OCI-LY7 (cell line): Measurements from ENCODE around the gene APBB2. TPM values are rescaled to one million over a fixed set of nuclear protein-coding genes. Genes with fewer than 3 reads are reported as not detected.
"Not testable (repeated sequence)": the region's sequence is repeated elsewhere in the genome, so short reads cannot be mapped to it uniquely, and the experiment has no call there.

Source experiments
- BruUV-seq: library from RNA; stranded (reverse); fragments of 400-500 nt; replicated peaks from 2 replicates; lab custom pipeline; 2021; lab: Mats Ljungman, UMichigan
- CTCF ChIA-PET: fragments of 300-600 bp; sonication (Branson Sonifier 250); formaldehyde crosslinking; loops from one replicate; lab custom pipeline; 2022; ENCODE audit warnings: antibody characterized with exemption; ENCODE audit not compliant: unreplicated experiment; lab: Charles Lee
- POLR2A ChIA-PET: fragments of 300-600 bp; sonication (Branson Sonifier 250); formaldehyde crosslinking; loops from one replicate; lab custom pipeline; 2022; ENCODE audit warnings: antibody characterized with exemption; lab: Charles Lee
- DNase-seq: peaks from one replicate; pipeline ENCODE4 v3.0.0-alpha.2; 2015; ENCODE audit warnings: low spot score
- H2AFZ ChIP-seq: fragments of 200-600 bp; sonication (generic), shearing (Covaris generic); 2 replicates; pipeline ENCODE4 v1.6.1; 2014; ENCODE audit warnings: mild to moderate bottlenecking, antibody characterized with exemption, low read length, moderate library complexity
- H3K27ac ChIP-seq: fragments of 200-600 bp; sonication (generic); 2 replicates; pipeline ENCODE4 v1.5.1; 2014; ENCODE audit warnings: mixed run types, low read depth, mild to moderate bottlenecking, moderate library complexity, low read length, inconsistent platforms; ENCODE audit not compliant: poor library complexity, severe bottlenecking
- H3K36me3 ChIP-seq: fragments of 200-600 bp; sonication (generic); 2 replicates; pipeline ENCODE4 v1.6.1; 2014; ENCODE audit warnings: mild to moderate bottlenecking, antibody characterized with exemption, low read length, moderate library complexity, mixed read lengths; ENCODE audit not compliant: insufficient read depth
- H3K4me1 ChIP-seq: fragments of 200-600 bp; sonication (generic); 2 replicates; pipeline ENCODE4 v1.5.1; 2014; ENCODE audit warnings: mild to moderate bottlenecking, low read length; ENCODE audit not compliant: insufficient read depth, poor library complexity, severe bottlenecking
- H3K4me2 ChIP-seq: fragments of 200-600 bp; sonication (generic); 2 replicates; pipeline ENCODE4 v1.6.1; 2014; ENCODE audit warnings: mild to moderate bottlenecking, low read length
- H3K4me3 ChIP-seq: fragments of 200-600 bp; sonication (generic); 2 replicates; pipeline ENCODE4 v1.5.1; 2014; ENCODE audit warnings: mild to moderate bottlenecking, low read depth, low read length; ENCODE audit not compliant: poor library complexity, severe bottlenecking
- H3K79me2 ChIP-seq: fragments of 200-600 bp; sonication (generic); 2 replicates; pipeline ENCODE4 v1.6.1; 2016; ENCODE audit warnings: low read depth, mild to moderate bottlenecking, low read length, moderate library complexity, mixed read lengths; ENCODE audit not compliant: insufficient read depth
- H3K9me2 ChIP-seq: fragments of 200-600 bp; sonication (generic); 2 replicates; pipeline ENCODE4 v1.6.1; 2016; ENCODE audit warnings: mild to moderate bottlenecking, low read length, mixed read lengths; ENCODE audit not compliant: insufficient read depth
- H3K9me3 ChIP-seq: fragments of 200-600 bp; sonication (generic); 2 replicates; pipeline ENCODE4 v1.6.1; 2014; ENCODE audit warnings: mild to moderate bottlenecking, mixed run types, low read length, mixed read lengths
- H4K20me1 ChIP-seq: fragments of 200-600 bp; sonication (generic); 2 replicates; pipeline ENCODE4 v1.6.1; 2014; ENCODE audit warnings: mild to moderate bottlenecking, antibody characterized with exemption, low read length, moderate library complexity, mixed read lengths; ENCODE audit not compliant: insufficient read depth
- EZH2phosphoT487 ChIP-seq: fragments of 200-600 bp; sonication (generic); IDR thresholded peaks from 2 replicates; pipeline ENCODE4 v1.6.1; 2018; ENCODE audit warnings: low read depth, borderline replicate concordance, mild to moderate bottlenecking, mixed run types, antibody characterized with exemption, low read length, moderate library complexity, mixed read lengths
- intact Hi-C: fragments of 100-400 bp; cut with micrococcal nuclease; formaldehyde crosslinking; loops from one replicate; pipeline ENCODE4 v1.10.0; 2022; ENCODE audit not compliant: unreplicated experiment
- total RNA-seq, 2 experiments: library from RNA; depleted of rRNA in 1 of 2; stranded (reverse); fragments of >200 nt in 1 of 2; shearing (Covaris generic) in 1 of 2; gene quantifications; 2 replicates each; pipeline ENCODE4 v1.2.3, GENCODE V29; 2014 to 2022
- TF ChIP-seq, protein P1 (sequence below): fragments of 200-600 bp; sonication (generic); conservative IDR thresholded peaks from 2 replicates; pipeline ENCODE4 v1.5.1; 2014; ENCODE audit warnings: mild to moderate bottlenecking, antibody characterized with exemption, low read length, moderate library complexity, mixed read lengths

APBB2 gene
- total RNA-seq, 2 experiments from 2014 or later: 66.4 to 88.5 TPM

DNA sequence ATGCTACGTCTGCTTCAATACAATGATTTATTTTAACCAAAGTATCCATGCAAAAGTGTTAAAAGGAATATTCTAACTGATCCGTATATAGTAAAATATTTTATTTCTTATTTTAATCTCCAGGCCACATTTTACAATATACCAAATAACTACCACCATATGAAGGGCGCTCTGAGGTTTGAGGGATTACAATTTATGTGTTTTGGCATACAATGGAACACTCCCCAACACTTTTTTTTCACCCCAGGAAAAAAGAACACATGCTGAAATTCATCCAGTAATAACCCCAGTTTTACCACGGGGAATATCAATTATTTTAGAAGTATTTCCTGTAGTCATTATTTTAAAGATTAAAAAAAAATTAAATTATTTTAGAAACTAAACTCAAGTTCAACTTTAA, 65.4 kb downstream of the APBB2 start:
- CTCF ChIA-PET: no interaction called here
- intact Hi-C loops: no loop called here
- no peak for DNase-seq

DNA sequence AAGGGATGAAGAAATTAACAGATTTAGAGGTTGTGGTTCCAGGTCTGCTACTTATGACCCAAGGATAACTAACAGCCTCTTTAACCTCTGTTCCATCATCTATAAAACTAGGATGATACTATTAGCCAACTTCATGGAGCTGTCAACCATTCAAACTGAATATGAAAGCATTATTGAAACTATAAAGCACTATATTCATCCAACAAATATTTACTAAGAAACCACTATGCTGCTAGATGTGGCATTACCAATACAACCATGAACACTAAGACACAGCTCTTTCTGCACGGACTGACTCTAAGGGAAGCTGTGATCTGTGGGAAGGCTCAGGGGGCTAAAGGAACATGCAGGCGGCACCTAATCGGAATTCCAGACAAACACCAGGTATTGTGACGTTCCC, 66.0 kb downstream of the APBB2 start:
- no peak for DNase-seq
- Histone ChIP-seq H3K27ac (no peak overlapping the region), H3K9me3 (no peaks in the 10 kb centered on the region; the same call in 1 of the 2 replicates), H4K20me1 (no peaks in the 10 kb centered on the region), H3K4me2 (no peak overlapping the region), H3K36me3 (no peaks in the 10 kb centered on the region), H3K9me2 (no peaks in the 10 kb centered on the region), H3K79me2 (peaks cover 6% of the 10 kb centered on the region; the same call in 1 of the 2 replicates), H3K4me1 (peaks cover 6% of the 10 kb centered on the region), H2AFZ (no peak overlapping the region), H3K4me3 (no peak overlapping the region)
- TF ChIP-seq EZH2phosphoT487: no peak
- TF ChIP-seq, protein P1, sequence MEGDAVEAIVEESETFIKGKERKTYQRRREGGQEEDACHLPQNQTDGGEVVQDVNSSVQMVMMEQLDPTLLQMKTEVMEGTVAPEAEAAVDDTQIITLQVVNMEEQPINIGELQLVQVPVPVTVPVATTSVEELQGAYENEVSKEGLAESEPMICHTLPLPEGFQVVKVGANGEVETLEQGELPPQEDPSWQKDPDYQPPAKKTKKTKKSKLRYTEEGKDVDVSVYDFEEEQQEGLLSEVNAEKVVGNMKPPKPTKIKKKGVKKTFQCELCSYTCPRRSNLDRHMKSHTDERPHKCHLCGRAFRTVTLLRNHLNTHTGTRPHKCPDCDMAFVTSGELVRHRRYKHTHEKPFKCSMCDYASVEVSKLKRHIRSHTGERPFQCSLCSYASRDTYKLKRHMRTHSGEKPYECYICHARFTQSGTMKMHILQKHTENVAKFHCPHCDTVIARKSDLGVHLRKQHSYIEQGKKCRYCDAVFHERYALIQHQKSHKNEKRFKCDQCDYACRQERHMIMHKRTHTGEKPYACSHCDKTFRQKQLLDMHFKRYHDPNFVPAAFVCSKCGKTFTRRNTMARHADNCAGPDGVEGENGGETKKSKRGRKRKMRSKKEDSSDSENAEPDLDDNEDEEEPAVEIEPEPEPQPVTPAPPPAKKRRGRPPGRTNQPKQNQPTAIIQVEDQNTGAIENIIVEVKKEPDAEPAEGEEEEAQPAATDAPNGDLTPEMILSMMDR: no peak
- intact Hi-C loops: no loop called here
- ChIA-PET CTCF (no interaction called here), POLR2A (interaction anchor here (0.6 to 1.8 kb wide), 6 partner anchors 12 to 1162 kb away, joined by 3 read pairs; no protein-coding TSS in a partner anchor)
- no TSS peak for BruUV-seq

More for the DNA sequence above, 65.4 kb downstream of the APBB2 start:
- H3K4me3 ChIP-seq: no peak overlapping the region
- peaks cover 6% of the 10 kb centered on the region for H3K4me1 ChIP-seq
- no TSS peak for BruUV-seq
- no peaks in the 10 kb centered on the region for H3K36me3 ChIP-seq
- H2AFZ ChIP-seq: no peak overlapping the region
- TF ChIP-seq, protein P1: no peak
- TF ChIP-seq EZH2phosphoT487: no peak
- no peaks in the 10 kb centered on the region for H4K20me1 ChIP-seq
- no peaks in the 10 kb centered on the region; the same call in 1 of the 2 replicates for H3K9me3 ChIP-seq
- no peaks in the 10 kb centered on the region for H3K9me2 ChIP-seq
- POLR2A ChIA-PET: interaction anchor here (0.6 to 0.7 kb wide), 3 partner anchors 12 to 1163 kb away, joined by 3 read pairs; no protein-coding TSS in a partner anchor
- H3K79me2 ChIP-seq: peaks cover 10% of the 10 kb centered on the region; the same call in 1 of the 2 replicates
- H3K4me2 ChIP-seq: no peak overlapping the region
- no peak overlapping the region for H3K27ac ChIP-seq

DNA sequence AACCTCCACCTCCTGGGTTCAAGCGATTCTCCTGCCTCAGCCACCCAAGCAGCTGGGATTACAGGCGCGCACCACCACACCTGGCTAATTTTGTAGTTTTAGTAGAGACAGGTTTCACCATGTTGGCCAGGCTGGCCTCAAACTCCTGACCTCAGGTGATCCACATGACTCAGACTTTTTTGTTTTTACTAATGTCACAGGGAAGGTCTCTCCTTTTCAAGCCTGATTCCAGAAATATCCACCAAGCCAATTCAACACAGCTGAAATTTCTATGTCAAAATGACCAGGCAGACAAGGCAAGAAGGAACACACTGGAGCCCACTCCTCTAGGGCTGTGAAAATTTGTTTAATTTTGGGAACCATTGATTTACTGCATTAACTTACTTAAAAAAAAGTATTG, 66.8 kb downstream of the APBB2 start:
- DNase-seq, H3K27ac ChIP-seq, H3K4me3 ChIP-seq, H4K20me1 ChIP-seq, CTCF ChIA-PET, H3K9me3 ChIP-seq, H2AFZ ChIP-seq, H3K4me2 ChIP-seq, H3K4me1 ChIP-seq, BruUV-seq, intact Hi-C loops, H3K36me3 ChIP-seq, H3K79me2 ChIP-seq, H3K9me2 ChIP-seq: not testable (repeated sequence)
- POLR2A ChIA-PET: interaction anchor here (0.7 to 1.8 kb wide), 3 partner anchors 12 to 117 kb away, joined by 3 to 5 read pairs (median 3); no protein-coding TSS in a partner anchor
